AG09319 (cell line): ENCODE results near the gene C1QTNF1.
A peak's percentile ranks its signal among the peaks of the same experiment; 100 is the strongest.

ENCODE experiments used
- DNase-seq: peaks from one replicate; pipeline ENCODE4 v3.0.0-alpha.2; 2010; ENCODE audit warnings: low read depth; ENCODE audit errors: extremely low read depth
- CTCF ChIP-seq: IDR thresholded peaks from 2 replicates; pipeline ENCODE4 v1.5.1; 2011; ENCODE audit warnings: low read depth, mild to moderate bottlenecking, inconsistent platforms, low read length, moderate library complexity

The C1QTNF1 gene

GRCh38 chr17:79083191-79083971 lies 59.4 kb downstream of the C1QTNF1 start:
- no peak for TF ChIP-seq CTCF
- DNase-seq, result no peak

- DNase-seq, result no peak
Measured at GRCh38 chr17:79084291-79085153, 60.6 kb downstream of the C1QTNF1 start.

GRCh38 chr17:79085154-79085920 lies 61.4 kb downstream of the C1QTNF1 start:
- no peak for DNase-seq
- TF ChIP-seq CTCF, result no peak

More at GRCh38 chr17:79084291-79085153, 60.6 kb downstream of the C1QTNF1 start:
- no peak for TF ChIP-seq CTCF

GRCh38 chr17:79085921-79086551 lies 62.1 kb downstream of the C1QTNF1 start:
- no peak for DNase-seq
- TF ChIP-seq CTCF, result no peak

GRCh38 chr17:79086609-79087427 lies 62.8 kb downstream of the C1QTNF1 start:
- TF ChIP-seq CTCF, result no peak
- DNase-seq, result no peak

- TF ChIP-seq CTCF, result peak; percentile 88
- DNase-seq, result no peak
Measured at GRCh38 chr17:79087428-79088143, 63.6 kb downstream of the C1QTNF1 start.
